NCI-H82 (cell line): ENCODE data around the gene ARAF.
"Not testable (repeated sequence)": the region's sequence is repeated elsewhere in the genome, so short reads cannot be mapped to it uniquely, and the experiment has no call there.

ENCODE experiments used
- DNase-seq: peaks from one replicate; lab custom pipeline; 2025; lab: John Stamatoyannopoulos, UW

The ARAF gene

GRCh38 chrX:47586043-47586787, 25.2 kb downstream of the ARAF start:
- DNase-seq = no peak

GRCh38 chrX:47587091-47587891, 26.3 kb downstream of the ARAF start:
- DNase-seq = no peak

- no peak for DNase-seq
Measured at GRCh38 chrX:47587906-47588735, 27.1 kb downstream of the ARAF start.

GRCh38 chrX:47590984-47591383, 30.0 kb downstream of the ARAF start:
- DNase-seq = no peak

GRCh38 chrX:47593522-47593921, 32.5 kb downstream of the ARAF start:
- DNase-seq = no peak

GRCh38 chrX:47595716-47596251, 34.8 kb downstream of the ARAF start:
- no peak for DNase-seq

GRCh38 chrX:47596256-47596655, 35.3 kb downstream of the ARAF start:
- DNase-seq = no peak

GRCh38 chrX:47597222-47597621, 36.2 kb downstream of the ARAF start:
- no peak for DNase-seq

GRCh38 chrX:47603125-47603524, 42.1 kb downstream of the ARAF start:
- DNase-seq = not testable (repeated sequence)

GRCh38 chrX:47605024-47605423, 44.0 kb downstream of the ARAF start:
- no peak for DNase-seq

- no peak for DNase-seq
Measured at GRCh38 chrX:47607091-47607490, 46.1 kb downstream of the ARAF start.

GRCh38 chrX:47608130-47608810, 47.3 kb downstream of the ARAF start:
- DNase-seq = no peak

GRCh38 chrX:47610511-47610910, 49.5 kb downstream of the ARAF start:
- DNase-seq = no peak

- no peak for DNase-seq
Measured at GRCh38 chrX:47611489-47611888, 50.5 kb downstream of the ARAF start.

- no peak for DNase-seq
Measured at GRCh38 chrX:47611926-47612325, 50.9 kb downstream of the ARAF start.

- no peak for DNase-seq
Measured at GRCh38 chrX:47612418-47612817, 51.4 kb downstream of the ARAF start.

- DNase-seq = peak; percentile 20
Measured at GRCh38 chrX:47613082-47613481, 52.1 kb downstream of the ARAF start.

- DNase-seq = no peak
Measured at GRCh38 chrX:47614618-47615017, 53.6 kb downstream of the ARAF start.

- DNase-seq = no peak
Measured at GRCh38 chrX:47618923-47619485, 58.0 kb downstream of the ARAF start.

- DNase-seq = peak; percentile 90
Measured at GRCh38 chrX:47619486-47620302, 58.7 kb downstream of the ARAF start, which contains the start of gene SYN1. Gene SYN1, minus strand, starts transcription at chrX:47619857. Its CDS starts 129 bp downstream, at chrX:47619728.
